Testis (tissue), 3 donors: ENCODE measurements around the gene ZSCAN5A. TPM values are rescaled to one million over a fixed set of nuclear protein-coding genes. Genes with fewer than 3 reads are reported as not detected.
"Not testable (repeated sequence)": the region's sequence is repeated elsewhere in the genome, so short reads cannot be mapped to it uniquely, and the experiment has no call there.

Experiments used
- DNase-seq: peaks from one replicate; pipeline ENCODE4 v3.0.0-alpha.2; 2019
- H3K27ac ChIP-seq, 2 donors: fragments of 200-600 bp; sonication (generic); one replicate each; pipeline ENCODE4 v1.5.1; 2019
- H3K27me3 ChIP-seq: fragments of 200-600 bp; sonication (generic); one replicate; pipeline ENCODE4 v1.5.1; 2019
- H3K36me3 ChIP-seq: fragments of 200-600 bp; sonication (generic); one replicate; pipeline ENCODE4 v1.5.1; 2017; ENCODE audit warnings: low read depth; ENCODE audit errors: missing control alignments
- H3K4me1 ChIP-seq: fragments of 200-600 bp; sonication (generic); one replicate; pipeline ENCODE4 v1.5.1; 2019
- H3K4me3 ChIP-seq, 2 donors: fragments of 200-600 bp; sonication (generic); one replicate each; pipeline ENCODE4 v1.5.1; 2017 to 2019
- H3K9me3 ChIP-seq: fragments of 200-600 bp; sonication (generic); one replicate; pipeline ENCODE4 v1.5.1; 2017
- POLR2A ChIP-seq: fragments of 450-650 bp; IDR thresholded peaks from one replicate; pipeline ENCODE4 v1.6.1; 2017; ENCODE audit warnings: antibody characterized with exemption, mild to moderate bottlenecking, moderate library complexity
- WGBS, 2 donors: methylation state at CpG; one replicate each; pipeline ENCODE4 v1.1.5; 2018; 5-methylcytosine and 5-hydroxymethylcytosine counted together
- intact Hi-C: fragments of 100-400 bp; cut with DNase I; formaldehyde crosslinking; loops from one replicate; pipeline ENCODE4 v1.15.1; 2023; ENCODE audit warnings: low total_unique reads
- polyA plus RNA-seq: library from polyadenylated mRNA; stranded (reverse); fragments of 350-450 nt; fragmentation: Illumina TruSeq; extraction: RNeasy Lipid Tissue Mini Kit (QIAGEN cat#74804); gene quantifications from one replicate; pipeline ENCODE4 v1.2.3, GENCODE V29; 2014; ENCODE audit warnings: low read depth, low replicate concordance; ENCODE audit not compliant: insufficient read depth
- total RNA-seq, 2 donors: library from RNA; depleted of rRNA; stranded (reverse); fragments of >200 nt; gene quantifications; one replicate each; pipeline ENCODE4 v1.2.3, GENCODE V29; 2016
- TF ChIP-seq, protein P1 (sequence below), 3 experiments: fragments of 450-650 bp in 2 of 3; fragments of 200-600 bp in 1 of 3; sonication (generic) in 1 of 3; IDR thresholded peaks; one replicate each; pipeline ENCODE4 v1.5.1; 2016 to 2019; ENCODE audit warnings: antibody characterized with exemption in 3 of 3, mild to moderate bottlenecking in 2 of 3, moderate library complexity in 1 of 3

Gene ZSCAN5A
- total and polyA plus RNA-seq, 3 donors from 2014 or later: 39.8 to 55.3 (median 50.6) TPM

DNA sequence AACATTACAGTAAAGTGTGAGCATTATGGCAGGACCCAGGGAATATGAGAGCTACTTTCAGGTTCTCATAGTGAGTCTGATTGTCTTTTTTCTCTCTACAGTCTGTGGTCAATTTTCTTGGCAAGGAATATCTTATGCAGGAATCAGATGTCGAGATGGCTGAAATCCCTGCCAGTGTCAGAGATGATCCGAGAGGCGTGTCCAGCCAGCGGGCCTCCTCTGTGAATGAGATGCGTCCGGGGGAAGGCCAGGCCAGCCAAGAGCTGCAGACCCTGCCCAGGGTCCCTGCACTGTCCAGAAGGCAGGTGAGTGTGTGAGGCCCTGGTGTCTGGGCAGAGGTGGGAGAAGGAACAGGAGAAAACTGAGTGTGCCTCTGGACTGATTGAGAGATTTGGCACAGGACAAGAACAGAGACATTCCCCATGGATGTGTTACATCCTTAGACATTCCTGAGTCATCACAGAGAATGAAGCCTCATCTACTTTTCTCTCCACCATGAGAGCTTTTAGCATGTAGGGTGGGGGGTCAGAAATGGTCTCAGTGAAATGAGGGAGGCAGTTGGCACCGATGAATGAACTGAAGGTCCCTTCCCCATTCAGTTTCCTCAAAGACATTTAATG lies 69.4 kb downstream of the ZSCAN5A start:
- TF ChIP-seq POLR2A: no peak
- TF ChIP-seq, protein P1, sequence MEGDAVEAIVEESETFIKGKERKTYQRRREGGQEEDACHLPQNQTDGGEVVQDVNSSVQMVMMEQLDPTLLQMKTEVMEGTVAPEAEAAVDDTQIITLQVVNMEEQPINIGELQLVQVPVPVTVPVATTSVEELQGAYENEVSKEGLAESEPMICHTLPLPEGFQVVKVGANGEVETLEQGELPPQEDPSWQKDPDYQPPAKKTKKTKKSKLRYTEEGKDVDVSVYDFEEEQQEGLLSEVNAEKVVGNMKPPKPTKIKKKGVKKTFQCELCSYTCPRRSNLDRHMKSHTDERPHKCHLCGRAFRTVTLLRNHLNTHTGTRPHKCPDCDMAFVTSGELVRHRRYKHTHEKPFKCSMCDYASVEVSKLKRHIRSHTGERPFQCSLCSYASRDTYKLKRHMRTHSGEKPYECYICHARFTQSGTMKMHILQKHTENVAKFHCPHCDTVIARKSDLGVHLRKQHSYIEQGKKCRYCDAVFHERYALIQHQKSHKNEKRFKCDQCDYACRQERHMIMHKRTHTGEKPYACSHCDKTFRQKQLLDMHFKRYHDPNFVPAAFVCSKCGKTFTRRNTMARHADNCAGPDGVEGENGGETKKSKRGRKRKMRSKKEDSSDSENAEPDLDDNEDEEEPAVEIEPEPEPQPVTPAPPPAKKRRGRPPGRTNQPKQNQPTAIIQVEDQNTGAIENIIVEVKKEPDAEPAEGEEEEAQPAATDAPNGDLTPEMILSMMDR (IDR thresholded peaks at IDR 0.05): no peak
- no peak overlapping the region for H3K4me3 ChIP-seq

GRCh38 chr19:56223481-56223880 lies 91.2 kb downstream of the ZSCAN5A start:
- H3K4me1 ChIP-seq: no peaks in the 10 kb centered on the region
- no peak overlapping the region for H3K4me3 ChIP-seq
- H3K9me3 ChIP-seq: no peaks in the 10 kb centered on the region
- no peaks in the 10 kb centered on the region for H3K27me3 ChIP-seq
- WGBS, 2 donors: 94% methylated on average over 9 of the region's 9 CpGs
- no peak overlapping the region for H3K27ac ChIP-seq
- DNase-seq: no peak
- no peak for TF ChIP-seq POLR2A
- no peaks in the 10 kb centered on the region for H3K36me3 ChIP-seq
- intact Hi-C loops: no loop called here

More for the DNA sequence above, 69.4 kb downstream of the ZSCAN5A start:
- H3K27ac ChIP-seq: no peak overlapping the region
- intact Hi-C loops: no loop called here
- WGBS, 2 donors: 86 to 94% methylated on average over 3 to 7 of the region's 7 CpGs
- DNase-seq: no peak
- no peaks in the 10 kb centered on the region for H3K36me3 ChIP-seq
- H3K4me1 ChIP-seq: no peaks in the 10 kb centered on the region
- H3K9me3 ChIP-seq: no peaks in the 10 kb centered on the region
- H3K27me3 ChIP-seq: no peaks in the 10 kb centered on the region

DNA sequence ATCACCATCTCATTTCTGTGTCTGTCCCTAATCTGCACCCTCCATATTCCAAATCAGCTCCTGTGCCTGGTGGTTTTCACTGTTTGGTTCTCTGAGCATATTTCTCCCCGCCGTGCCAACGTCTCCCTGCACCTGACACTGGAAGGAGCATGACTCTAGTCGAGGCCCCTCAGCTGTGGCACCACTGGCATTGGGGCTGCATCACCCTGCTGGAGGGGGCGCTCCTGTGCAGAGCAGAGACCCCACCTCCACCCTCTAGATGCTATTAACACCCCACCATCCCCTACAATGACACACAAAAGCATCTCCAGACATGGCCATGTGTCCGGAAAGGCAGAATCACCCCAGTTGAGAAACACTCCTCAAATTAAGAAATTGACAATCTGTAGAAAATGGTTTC lies 91.7 kb downstream of the ZSCAN5A start:
- WGBS, 2 donors: 84 to 88% methylated on average over 6 of the region's 6 CpGs
- TF ChIP-seq, protein P1 (IDR thresholded peaks at IDR 0.05): no peak
- no peak for TF ChIP-seq POLR2A
- H3K27me3 ChIP-seq: no peaks in the 10 kb centered on the region
- H3K9me3 ChIP-seq: no peaks in the 10 kb centered on the region
- H3K27ac ChIP-seq: no peak overlapping the region
- intact Hi-C loops: no loop called here
- DNase-seq: no peak
- no peaks in the 10 kb centered on the region for H3K4me1 ChIP-seq
- no peaks in the 10 kb centered on the region for H3K36me3 ChIP-seq
- H3K4me3 ChIP-seq: no peak overlapping the region

DNA sequence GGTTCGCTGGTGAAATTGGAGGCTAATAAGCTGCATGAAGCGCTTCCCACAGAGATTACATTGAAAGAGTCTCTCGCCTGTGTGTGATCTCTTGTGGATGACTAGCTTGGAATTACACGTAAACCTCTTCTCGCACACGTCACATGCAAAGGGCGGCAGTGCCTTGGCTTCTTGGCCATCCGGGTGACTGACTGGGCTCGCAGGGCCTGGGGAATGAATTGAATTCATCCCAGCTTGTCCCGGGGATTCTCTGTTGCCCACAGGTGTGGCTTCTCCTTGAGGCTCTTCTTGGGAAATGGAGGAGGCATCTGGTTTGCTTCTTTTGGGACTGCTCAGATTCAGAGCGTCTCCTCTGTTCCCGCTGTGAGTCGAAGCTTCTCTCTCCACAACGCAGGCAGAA lies 92.8 kb downstream of the ZSCAN5A start:
- H3K27me3 ChIP-seq: no peaks in the 10 kb centered on the region
- intact Hi-C loops: no loop called here
- DNase-seq: no peak

DNA sequence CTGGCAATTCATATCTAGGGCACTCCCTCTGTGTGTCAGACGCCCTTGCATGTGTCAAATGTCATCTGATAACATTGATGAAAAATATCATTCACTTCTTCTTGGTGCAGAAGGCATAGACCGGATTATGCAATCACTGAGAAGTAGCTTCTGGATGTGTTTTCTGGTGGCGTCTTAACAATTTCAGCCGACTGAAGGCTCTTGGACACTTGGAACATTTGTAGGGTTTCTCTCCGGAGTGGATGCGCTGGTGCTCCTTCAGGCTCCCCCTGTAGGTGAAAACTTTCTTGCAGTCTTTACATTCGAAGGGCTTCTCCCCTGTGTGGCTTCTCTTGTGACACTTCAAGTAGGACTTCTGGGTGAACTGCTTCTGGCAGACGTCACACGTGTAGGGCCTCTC lies 93.2 kb downstream of the ZSCAN5A start:
- peak; percentile 25 for DNase-seq
- H3K27ac ChIP-seq, H3K9me3 ChIP-seq, H3K4me3 ChIP-seq, H3K4me1 ChIP-seq, H3K27me3 ChIP-seq, H3K36me3 ChIP-seq, intact Hi-C loops: not testable (repeated sequence)
- TF ChIP-seq, protein P1 (IDR thresholded peaks at IDR 0.05): peak in 1 of 3 experiments; percentile 25
- 58 to 64% methylated on average over 9 of the region's 9 CpGs for WGBS, 2 donors

More for the DNA sequence above, 92.8 kb downstream of the ZSCAN5A start:
- H3K4me3 ChIP-seq: no peak overlapping the region
- no peak for TF ChIP-seq POLR2A
- TF ChIP-seq, protein P1 (IDR thresholded peaks at IDR 0.05): no peak
- H3K27ac ChIP-seq: no peak overlapping the region
- no peaks in the 10 kb centered on the region for H3K36me3 ChIP-seq
- 93 to 95% methylated on average over 14 of the region's 14 CpGs for WGBS, 2 donors
- H3K9me3 ChIP-seq: no peaks in the 10 kb centered on the region
- H3K4me1 ChIP-seq: no peaks in the 10 kb centered on the region
